A549 (cell line): ENCODE results near the gene ZNF304.

Source experiments
- CTCF ChIP-seq: fragments of >200 bp; sonication (Bioruptor Twin); formaldehyde crosslinking; IDR thresholded peaks from 3 replicates; pipeline ENCODE4 v1.5.1; 2016
- EP300 ChIP-seq, 2 experiments: fragments of >200 bp; sonication (Bioruptor Twin); formaldehyde crosslinking; IDR thresholded peaks; 2 replicates in 1 of 2; 3 replicates in 1 of 2; pipeline ENCODE4 v1.6.1; 2016 to 2017
- KDM1A ChIP-seq: fragments of 200-600 bp; sonication (generic); IDR thresholded peaks from 2 replicates; pipeline ENCODE4 v1.6.1; 2016; ENCODE audit warnings: low read depth, mild to moderate bottlenecking
- RFX5 ChIP-seq: fragments of 450-650 bp; IDR thresholded peaks from 2 replicates; pipeline ENCODE4 v1.7.1; 2014; ENCODE audit warnings: antibody characterized with exemption, mild to moderate bottlenecking, moderate library complexity

- TF ChIP-seq CTCF (no peak), EP300 (IDR thresholded peaks at IDR 0.05) (no peak), RFX5 (no peak), KDM1A (no peak)
Measured at GRCh38 chr19:57382806-57383488, 31.9 kb downstream of the ZNF304 start.
